DOHH2 (cell line): Measurements from ENCODE around the gene CHD5.

Experiments used
- H3F3A ChIP-seq: fragments of 200-600 bp; sonication (generic), shearing (Covaris generic); 2 replicates; pipeline ENCODE4 v1.6.0; 2016; ENCODE audit warnings: antibody characterized with exemption, mild to moderate bottlenecking; ENCODE audit not compliant: control insufficient read depth, insufficient read depth
- H3K27ac ChIP-seq: fragments of 200-600 bp; sonication (generic); 2 replicates; pipeline ENCODE4 v1.5.1; 2014; ENCODE audit warnings: low read depth, mild to moderate bottlenecking, low read length, moderate library complexity
- H3K27me3 ChIP-seq: fragments of 200-600 bp; sonication (generic); 2 replicates; pipeline ENCODE4 v1.6.1; 2014; ENCODE audit warnings: mild to moderate bottlenecking, low read length, mixed read lengths; ENCODE audit not compliant: control insufficient read depth
- H3K36me3 ChIP-seq: fragments of 200-600 bp; sonication (generic); 2 replicates; pipeline ENCODE4 v1.6.1; 2014; ENCODE audit warnings: mild to moderate bottlenecking, low read length, moderate library complexity, mixed read lengths; ENCODE audit not compliant: control insufficient read depth
- H3K4me1 ChIP-seq: fragments of 200-600 bp; sonication (generic); 2 replicates; pipeline ENCODE4 v1.6.1; 2014; ENCODE audit warnings: mild to moderate bottlenecking, low read length, mixed read lengths; ENCODE audit not compliant: control insufficient read depth
- H3K4me2 ChIP-seq: fragments of 200-600 bp; sonication (generic); 2 replicates; pipeline ENCODE4 v1.6.0; 2014; ENCODE audit warnings: mild to moderate bottlenecking, low read length, moderate library complexity
- H3K4me3 ChIP-seq: fragments of 200-600 bp; sonication (generic); 2 replicates; pipeline ENCODE4 v1.5.1; 2014; ENCODE audit warnings: mild to moderate bottlenecking, low read length, mixed read lengths
- H3K79me2 ChIP-seq: fragments of 200-600 bp; sonication (generic); 2 replicates; pipeline ENCODE4 v1.6.1; 2014; ENCODE audit warnings: mild to moderate bottlenecking, low read length, mixed read lengths; ENCODE audit not compliant: control insufficient read depth
- H3K9me2 ChIP-seq: fragments of 200-600 bp; sonication (generic); replicated peaks from 2 replicates; pipeline ENCODE4 v1.6.1; 2014; ENCODE audit warnings: mild to moderate bottlenecking, low read length, mixed read lengths; ENCODE audit not compliant: control insufficient read depth
- H3K9me3 ChIP-seq: fragments of 200-600 bp; sonication (generic); 2 replicates; pipeline ENCODE4 v1.6.1; 2014; ENCODE audit warnings: antibody characterized with exemption, low read length, mixed read lengths; ENCODE audit not compliant: control insufficient read depth, insufficient read depth
- H4K20me1 ChIP-seq: fragments of 200-600 bp; sonication (generic); 2 replicates; pipeline ENCODE4 v1.6.0; 2014; ENCODE audit warnings: low read depth, mild to moderate bottlenecking, antibody characterized with exemption, low read length, moderate library complexity; ENCODE audit not compliant: control insufficient read depth, insufficient read depth
- EZH2phosphoT487 ChIP-seq: fragments of 200-600 bp; sonication (generic); IDR thresholded peaks from 2 replicates; pipeline ENCODE4 v1.6.1; 2017; ENCODE audit warnings: borderline replicate concordance, mild to moderate bottlenecking, antibody characterized with exemption, low read length, moderate library complexity, mixed read lengths
- TF ChIP-seq, protein P1 (sequence below): fragments of 200-600 bp; sonication (generic); IDR thresholded peaks from one replicate; pipeline ENCODE4 v1.5.1; 2014; ENCODE audit warnings: antibody characterized with exemption, mild to moderate bottlenecking, low read depth, low read length; ENCODE audit not compliant: poor library complexity, severe bottlenecking

The CHD5 gene

DNA sequence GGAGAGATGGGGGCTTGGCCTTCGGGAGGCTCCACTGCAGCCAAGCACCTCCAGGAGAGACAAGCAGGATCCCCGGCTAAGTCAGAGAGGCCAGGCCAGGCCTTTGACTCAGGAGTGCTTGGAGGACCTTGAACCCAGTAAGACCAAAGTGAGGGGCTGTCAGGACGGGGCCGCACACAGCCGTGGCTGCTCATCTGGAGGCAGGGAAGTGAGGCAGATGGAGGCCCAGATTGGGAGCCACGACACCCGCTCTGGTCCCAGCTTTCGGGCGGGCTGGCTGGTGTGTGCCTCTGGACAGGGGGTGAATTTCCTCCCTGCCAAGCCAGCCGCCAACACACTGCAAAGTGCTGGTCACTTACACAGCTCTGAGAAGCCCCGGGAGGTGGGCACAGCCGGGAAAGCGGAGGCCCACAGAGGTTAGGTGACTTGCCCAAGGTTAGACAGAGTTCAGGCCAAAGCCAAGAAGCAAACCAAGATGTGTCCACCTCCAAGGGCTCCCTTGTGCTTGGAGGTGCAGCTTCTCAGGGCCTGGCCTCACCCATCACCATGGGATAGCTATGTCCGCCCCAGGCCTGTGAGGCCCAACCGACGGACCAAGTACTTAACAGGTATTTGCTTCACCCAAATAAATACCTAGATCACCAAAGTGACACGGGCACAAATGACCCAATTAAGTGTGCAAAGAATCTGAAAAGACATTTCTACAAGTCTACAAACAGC, 58.3 kb downstream of the CHD5 start:
- no peaks in the 10 kb centered on the region for H3K4me1 ChIP-seq
- H3K27me3 ChIP-seq = no peaks in the 10 kb centered on the region
- H3K4me2 ChIP-seq = no peak overlapping the region
- no peaks in the 10 kb centered on the region for H4K20me1 ChIP-seq
- no peaks in the 10 kb centered on the region for H3F3A ChIP-seq
- no peaks in the 10 kb centered on the region for H3K9me3 ChIP-seq
- no peak overlapping the region for H3K27ac ChIP-seq
- H3K9me2 ChIP-seq = no peaks in the 10 kb centered on the region
- no peaks in the 10 kb centered on the region for H3K36me3 ChIP-seq
- no peaks in the 10 kb centered on the region for H3K79me2 ChIP-seq
- no peak for TF ChIP-seq EZH2phosphoT487
- TF ChIP-seq, protein P1, sequence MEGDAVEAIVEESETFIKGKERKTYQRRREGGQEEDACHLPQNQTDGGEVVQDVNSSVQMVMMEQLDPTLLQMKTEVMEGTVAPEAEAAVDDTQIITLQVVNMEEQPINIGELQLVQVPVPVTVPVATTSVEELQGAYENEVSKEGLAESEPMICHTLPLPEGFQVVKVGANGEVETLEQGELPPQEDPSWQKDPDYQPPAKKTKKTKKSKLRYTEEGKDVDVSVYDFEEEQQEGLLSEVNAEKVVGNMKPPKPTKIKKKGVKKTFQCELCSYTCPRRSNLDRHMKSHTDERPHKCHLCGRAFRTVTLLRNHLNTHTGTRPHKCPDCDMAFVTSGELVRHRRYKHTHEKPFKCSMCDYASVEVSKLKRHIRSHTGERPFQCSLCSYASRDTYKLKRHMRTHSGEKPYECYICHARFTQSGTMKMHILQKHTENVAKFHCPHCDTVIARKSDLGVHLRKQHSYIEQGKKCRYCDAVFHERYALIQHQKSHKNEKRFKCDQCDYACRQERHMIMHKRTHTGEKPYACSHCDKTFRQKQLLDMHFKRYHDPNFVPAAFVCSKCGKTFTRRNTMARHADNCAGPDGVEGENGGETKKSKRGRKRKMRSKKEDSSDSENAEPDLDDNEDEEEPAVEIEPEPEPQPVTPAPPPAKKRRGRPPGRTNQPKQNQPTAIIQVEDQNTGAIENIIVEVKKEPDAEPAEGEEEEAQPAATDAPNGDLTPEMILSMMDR = no peak
- no peak overlapping the region for H3K4me3 ChIP-seq

DNA sequence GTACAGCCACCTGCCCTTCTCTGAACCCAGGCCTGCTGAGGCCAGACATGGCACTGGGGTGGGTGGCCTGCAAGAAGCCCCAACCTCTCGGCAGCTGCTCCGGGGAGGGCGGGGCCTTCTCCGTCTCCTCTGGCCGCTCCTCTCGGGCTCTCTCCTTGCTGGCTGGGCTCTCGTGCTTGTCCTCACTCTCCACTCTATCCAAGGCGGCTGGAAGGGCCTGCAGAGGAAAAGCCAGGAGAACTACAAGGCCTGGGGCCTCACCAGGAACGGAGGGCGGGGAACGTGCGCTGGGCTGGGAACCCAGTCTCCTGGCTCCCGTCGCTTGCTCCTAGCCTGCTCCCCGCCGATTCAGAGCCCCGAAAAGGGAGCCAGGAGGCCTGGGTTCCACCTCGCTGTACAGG, 59.1 kb downstream of the CHD5 start:
- H3K27me3 ChIP-seq = no peaks in the 10 kb centered on the region
- no peaks in the 10 kb centered on the region for H3K4me1 ChIP-seq
- no peaks in the 10 kb centered on the region for H3K36me3 ChIP-seq
- H3K79me2 ChIP-seq = no peaks in the 10 kb centered on the region
- H3K27ac ChIP-seq = no peak overlapping the region
- H3K4me3 ChIP-seq = no peak overlapping the region
- no peaks in the 10 kb centered on the region for H3K9me2 ChIP-seq
- no peaks in the 10 kb centered on the region for H4K20me1 ChIP-seq
- H3K9me3 ChIP-seq = no peaks in the 10 kb centered on the region
- H3F3A ChIP-seq = no peaks in the 10 kb centered on the region
- H3K4me2 ChIP-seq = no peak overlapping the region
- TF ChIP-seq, protein P1 = no peak
- no peak for TF ChIP-seq EZH2phosphoT487

DNA sequence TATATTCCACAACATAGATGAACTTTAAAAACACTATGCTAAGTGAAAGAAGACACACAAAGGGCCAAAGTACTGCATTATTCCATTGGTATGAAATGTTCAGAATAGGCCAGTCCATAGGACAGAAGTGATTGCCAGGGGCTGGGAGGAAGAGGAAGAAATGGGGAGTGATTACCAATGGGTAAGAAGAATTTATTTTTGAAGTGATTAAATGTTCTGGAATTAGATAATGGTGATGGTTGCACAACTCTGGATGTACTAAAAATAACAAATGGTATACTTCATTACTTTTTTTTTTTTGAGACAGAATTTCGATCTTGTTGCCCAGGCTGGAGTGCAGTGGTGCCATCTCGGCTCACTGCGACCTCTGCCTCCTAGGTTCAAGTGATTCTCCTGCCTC, 61.7 kb downstream of the CHD5 start:
- Histone ChIP-seq H3K27me3 (no peaks in the 10 kb centered on the region), H3K36me3 (no peaks in the 10 kb centered on the region), H3K4me2 (no peak overlapping the region), H3K79me2 (no peaks in the 10 kb centered on the region), H3K4me1 (no peaks in the 10 kb centered on the region), H3K4me3 (no peak overlapping the region), H3K27ac (no peak overlapping the region), H3K9me3 (no peaks in the 10 kb centered on the region), H3F3A (no peaks in the 10 kb centered on the region), H3K9me2 (no peaks in the 10 kb centered on the region), H4K20me1 (no peaks in the 10 kb centered on the region)
- TF ChIP-seq, protein P1 = no peak
- no peak for TF ChIP-seq EZH2phosphoT487

DNA sequence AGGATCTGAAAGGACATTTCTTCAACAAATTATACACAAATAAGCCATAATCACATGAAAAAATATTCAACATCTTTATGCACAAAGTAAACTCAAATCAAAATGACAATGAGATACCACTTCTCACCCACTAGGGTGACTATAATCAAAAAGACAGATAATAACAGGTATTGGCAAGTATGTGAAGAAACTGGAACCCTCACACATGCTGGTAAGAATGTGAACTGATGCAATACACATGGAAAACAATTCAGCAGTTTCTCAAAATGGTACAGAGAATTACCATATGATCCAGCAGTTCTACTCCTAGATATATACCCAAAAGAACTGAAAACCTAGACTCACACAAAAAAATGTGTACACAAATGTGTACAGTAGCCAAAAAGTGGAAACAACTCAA, 62.5 kb downstream of the CHD5 start:
- no peak overlapping the region for H3K4me2 ChIP-seq
- H3K4me3 ChIP-seq = no peak overlapping the region
- H3K4me1 ChIP-seq = no peaks in the 10 kb centered on the region
- H3K36me3 ChIP-seq = no peaks in the 10 kb centered on the region
- H3K79me2 ChIP-seq = no peaks in the 10 kb centered on the region
- no peaks in the 10 kb centered on the region for H3K27me3 ChIP-seq
- H3F3A ChIP-seq = no peaks in the 10 kb centered on the region
- no peaks in the 10 kb centered on the region for H3K9me2 ChIP-seq
- H3K27ac ChIP-seq = no peak overlapping the region
- TF ChIP-seq EZH2phosphoT487 = no peak
- TF ChIP-seq, protein P1 = no peak
- H3K9me3 ChIP-seq = no peaks in the 10 kb centered on the region
- no peaks in the 10 kb centered on the region for H4K20me1 ChIP-seq
